Subcutaneous abdominal adipose tissue (tissue), 5 donors: ENCODE data around the gene RNF212B.
"Not testable (repeated sequence)": the region's sequence is repeated elsewhere in the genome, so short reads cannot be mapped to it uniquely, and the experiment has no call there.

Experiments
- H3K27ac ChIP-seq: one replicate; pipeline ENCODE4 v1.7.0; 2013; ENCODE audit warnings: low read depth, mild to moderate bottlenecking, inconsistent platforms, low read length, moderate library complexity
- H3K27me3 ChIP-seq, 5 donors: one replicate each; pipeline ENCODE4 v1.7.0; 2013; ENCODE audit warnings: low read length in 5 of 5, inconsistent platforms in 1 of 5; ENCODE audit not compliant: control insufficient read depth in 5 of 5, insufficient read depth in 4 of 5
- H3K36me3 ChIP-seq, 5 donors: one replicate each; pipeline ENCODE4 v1.7.0; 2013; ENCODE audit warnings: low read length in 5 of 5; ENCODE audit not compliant: control insufficient read depth in 5 of 5, insufficient read depth in 5 of 5
- H3K4me1 ChIP-seq, 5 donors: one replicate each; pipeline ENCODE4 v1.7.0; 2013; ENCODE audit warnings: low read length in 5 of 5, mild to moderate bottlenecking in 3 of 5, moderate library complexity in 1 of 5; ENCODE audit not compliant: control insufficient read depth in 5 of 5, insufficient read depth in 5 of 5
- H3K4me3 ChIP-seq, 5 donors: one replicate each; pipeline ENCODE4 v1.7.0; 2013; ENCODE audit warnings: low read length in 5 of 5, low read depth in 1 of 5
- H3K9ac ChIP-seq, 5 donors: one replicate each; pipeline ENCODE4 v1.7.0; 2013; ENCODE audit warnings: low read length in 5 of 5, mild to moderate bottlenecking in 4 of 5, moderate library complexity in 3 of 5
- H3K9me3 ChIP-seq, 5 donors: one replicate each; pipeline ENCODE4 v1.7.0; 2013; ENCODE audit warnings: low read length in 5 of 5; ENCODE audit not compliant: control insufficient read depth in 5 of 5
- donor health status: healthy.
- donor health status: healthy.
- donor health status: healthy.
- donor health status: healthy.
- donor health status: healthy.

RNF212B gene

DNA sequence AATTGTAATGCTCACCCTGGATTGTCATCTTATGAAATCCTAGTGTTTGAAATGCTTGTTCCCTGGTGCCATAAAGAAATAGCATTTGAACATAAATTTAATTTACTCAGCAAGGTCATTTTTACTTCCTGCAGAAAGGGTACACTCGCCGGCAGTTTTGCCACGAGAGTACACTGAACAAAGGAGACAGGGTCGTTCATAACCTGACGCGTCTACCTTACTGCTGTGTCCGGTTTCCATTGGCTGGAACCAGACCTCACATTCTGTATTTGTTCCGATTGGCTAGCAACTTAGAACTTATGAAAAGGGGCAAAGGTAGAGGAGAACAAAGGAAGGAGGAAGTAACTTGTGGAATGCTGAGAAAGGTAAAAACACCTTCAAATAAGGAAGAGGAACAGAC is 23.1 kb downstream of the RNF212B start:
- not testable (repeated sequence) for H3K27ac ChIP-seq, H3K4me1 ChIP-seq, H3K4me3 ChIP-seq, H3K9me3 ChIP-seq, H3K9ac ChIP-seq, H3K36me3 ChIP-seq, H3K27me3 ChIP-seq

DNA sequence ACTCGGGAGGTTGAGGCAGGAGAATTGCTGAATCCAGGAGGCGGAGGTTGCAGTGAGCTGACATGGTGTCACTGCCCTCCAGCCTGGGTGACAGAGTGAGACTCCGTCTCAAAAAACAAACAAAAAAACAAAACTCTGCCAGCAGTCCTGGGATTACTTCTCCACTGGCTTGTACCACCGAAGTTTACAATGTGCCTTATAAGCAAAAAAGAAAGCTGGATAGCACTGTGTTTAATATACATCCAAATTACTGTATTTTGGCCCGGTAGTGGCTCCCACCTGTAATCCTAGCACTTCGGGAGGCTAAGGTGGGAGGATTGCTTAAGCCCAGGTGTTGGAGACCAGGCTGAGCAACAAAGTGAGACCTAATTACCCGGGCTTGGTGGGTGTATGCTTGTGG is 31.5 kb downstream of the RNF212B start:
- H3K9ac ChIP-seq, result no peak overlapping the region
- H3K4me1 ChIP-seq, result no peaks in the 10 kb centered on the region
- H3K36me3 ChIP-seq, result no peaks in the 10 kb centered on the region
- H3K9me3 ChIP-seq, result no peaks in the 10 kb centered on the region
- H3K27me3 ChIP-seq, result no peaks in the 10 kb centered on the region
- no peak overlapping the region for H3K27ac ChIP-seq
- no peak overlapping the region for H3K4me3 ChIP-seq

DNA sequence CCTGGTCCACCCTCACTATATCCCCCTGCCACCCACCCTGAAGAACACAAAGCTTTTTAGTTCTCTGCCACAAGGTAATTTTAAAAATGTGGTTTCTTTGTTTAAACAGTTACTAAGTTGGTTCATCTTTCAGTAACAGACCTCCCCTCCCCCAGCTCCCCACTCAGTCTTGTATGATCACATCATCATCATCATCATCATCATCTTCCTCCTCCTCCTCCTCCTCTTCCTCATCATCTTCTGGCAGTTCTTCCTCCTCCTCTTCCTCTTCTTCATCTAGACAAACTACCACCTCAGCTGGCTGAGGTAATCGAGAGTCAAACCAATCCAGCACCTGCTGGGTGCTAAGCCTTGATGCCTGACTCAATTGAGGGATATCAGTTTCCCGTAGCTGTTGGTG is 37.7 kb downstream of the RNF212B start:
- Histone ChIP-seq H3K27me3 (no peaks in the 10 kb centered on the region), H3K36me3 (peaks cover 0 to 18% (median 15%) of the 10 kb centered on the region in 5 donors)

DNA sequence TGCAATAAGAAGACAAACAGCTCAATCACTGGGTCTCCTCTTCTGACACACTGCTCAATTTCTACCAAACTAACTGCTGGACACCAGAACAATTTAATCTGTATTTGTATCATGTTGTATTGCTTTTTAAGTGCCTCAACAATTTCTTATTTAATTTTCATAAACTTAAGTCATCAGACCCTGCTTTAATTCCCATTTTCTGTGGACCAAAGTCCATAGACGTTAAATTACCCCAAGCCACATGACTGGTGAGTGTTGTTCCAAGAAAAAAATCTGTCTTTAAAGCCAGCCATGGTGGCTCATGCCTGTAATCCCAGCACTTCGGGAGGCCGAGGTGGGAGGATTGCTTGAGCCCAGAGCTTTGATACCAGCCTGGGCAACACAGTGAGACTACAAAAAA is 39.5 kb downstream of the RNF212B start:
- no peak overlapping the region for H3K9ac ChIP-seq

More for the DNA sequence above, 37.7 kb downstream of the RNF212B start:
- H3K9ac ChIP-seq, result no peak overlapping the region
- H3K4me3 ChIP-seq, result no peak overlapping the region
- H3K27ac ChIP-seq, result no peak overlapping the region
- H3K9me3 ChIP-seq, result no peaks in the 10 kb centered on the region
- peaks cover 2 to 7% (median 5%) of the 10 kb centered on the region in 5 donors for H3K4me1 ChIP-seq

DNA sequence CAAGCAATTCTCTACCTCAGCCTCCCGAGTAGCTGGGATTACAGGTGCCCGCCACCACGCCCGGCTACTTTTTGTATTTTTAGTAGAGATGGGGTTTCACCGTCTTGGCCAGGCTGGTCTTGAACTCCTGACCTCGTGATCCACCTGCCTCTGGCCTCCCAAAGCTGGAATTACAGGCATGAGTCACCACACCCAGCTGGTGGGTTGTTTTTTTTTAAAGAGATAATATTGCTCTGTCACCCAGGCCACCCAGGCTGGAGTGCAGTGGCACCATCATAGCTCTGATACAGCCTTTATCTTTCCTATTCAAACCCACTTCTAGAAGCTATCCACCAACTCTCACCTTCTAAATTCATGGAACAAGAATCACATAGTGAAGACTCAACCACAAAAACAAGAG is 40.2 kb downstream of the RNF212B start:
- peaks cover 0 to 21% (median 15%) of the 10 kb centered on the region in 5 donors for H3K36me3 ChIP-seq
- H3K27ac ChIP-seq, H3K9ac ChIP-seq, H3K9me3 ChIP-seq, H3K4me1 ChIP-seq, H3K27me3 ChIP-seq, H3K4me3 ChIP-seq: not testable (repeated sequence)

More for the DNA sequence above, 39.5 kb downstream of the RNF212B start:
- Histone ChIP-seq H3K27me3 (no peaks in the 10 kb centered on the region), H3K9me3 (no peaks in the 10 kb centered on the region), H3K27ac (no peak overlapping the region), H3K36me3 (peaks cover 0 to 18% (median 15%) of the 10 kb centered on the region in 5 donors), H3K4me3 (no peak overlapping the region), H3K4me1 (peaks cover 2 to 8% (median 5%) of the 10 kb centered on the region in 5 donors)

DNA sequence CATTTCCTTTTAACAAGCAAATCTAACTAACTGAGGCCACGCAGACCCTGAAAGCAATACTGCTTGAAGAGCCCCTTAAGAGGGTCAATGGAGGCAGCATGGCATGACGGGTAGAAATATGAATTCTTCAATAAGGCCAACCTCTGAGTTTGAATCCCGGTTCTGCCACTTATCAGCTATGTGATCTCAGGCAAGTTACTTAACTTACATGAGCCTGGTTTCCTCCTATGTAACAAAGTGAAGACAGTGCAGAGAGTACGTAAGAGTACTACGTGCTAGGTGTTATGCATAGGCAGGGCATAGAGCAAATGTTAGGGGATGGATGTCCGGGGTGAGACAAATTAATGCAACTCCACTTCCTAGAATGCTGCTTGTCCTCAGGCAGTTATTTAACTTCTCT is 43.5 kb downstream of the RNF212B start:
- peaks cover 0 to 11% (median 8%) of the 10 kb centered on the region in 5 donors for H3K36me3 ChIP-seq

DNA sequence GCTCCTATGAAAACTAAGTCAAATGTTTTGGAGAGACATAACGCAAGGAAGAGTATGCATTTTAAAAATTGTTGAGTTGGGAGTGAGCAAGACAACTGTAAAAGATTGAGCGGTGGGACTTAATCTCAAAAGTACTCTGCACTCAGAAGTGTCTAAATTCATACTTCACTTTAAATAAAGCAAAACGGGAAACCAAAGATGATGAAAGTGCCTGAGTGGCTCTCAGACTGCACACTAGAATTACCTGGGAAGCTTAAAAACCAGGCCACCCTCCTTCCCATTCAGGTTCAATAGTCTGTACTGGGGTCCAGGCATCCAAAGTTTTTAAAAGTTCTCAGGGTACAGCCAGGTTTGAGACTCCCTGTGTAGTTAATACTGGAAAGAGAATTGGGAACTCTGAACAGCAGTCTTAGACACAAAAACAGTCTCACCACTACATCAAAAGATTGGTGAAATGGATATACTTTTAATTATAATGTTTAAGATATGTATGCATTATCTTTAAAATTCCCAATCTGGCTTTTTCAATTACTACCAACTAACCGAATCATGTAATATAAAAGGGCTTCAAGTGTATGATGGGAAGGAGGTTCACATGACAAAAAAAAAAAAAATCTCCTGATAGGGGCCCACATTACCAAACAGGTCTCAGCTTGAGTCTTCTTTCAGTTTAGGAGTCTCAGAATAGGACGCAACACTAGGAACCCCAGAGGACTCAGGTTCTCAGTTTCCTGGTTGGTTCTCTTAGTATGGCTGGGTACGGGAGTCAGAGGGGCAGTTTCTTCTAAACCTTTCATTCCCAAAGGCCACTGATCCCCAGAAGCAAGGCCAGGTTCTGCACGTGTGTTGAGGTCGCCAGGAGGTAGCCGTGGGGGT is 47.2 kb downstream of the RNF212B start:
- Histone ChIP-seq H3K27ac (peak overlapping the region; percentile 87), H3K4me3 (peak overlapping the region; percentile 80 to 94 (median 88)), H3K9ac (peak overlapping the region; percentile 68 to 95 (median 91)), H3K36me3 (peaks cover 0 to 3% (median 0%) of the 10 kb centered on the region in 5 donors), H3K4me1 (peaks cover 2 to 33% (median 29%) of the 10 kb centered on the region in 5 donors), H3K27me3 (no peaks in the 10 kb centered on the region), H3K9me3 (no peaks in the 10 kb centered on the region)

More for the DNA sequence above, 43.5 kb downstream of the RNF212B start:
- no peak overlapping the region for H3K9ac ChIP-seq
- H3K4me1 ChIP-seq, result peaks cover 2 to 25% (median 21%) of the 10 kb centered on the region in 5 donors
- H3K4me3 ChIP-seq, result no peak overlapping the region
- no peaks in the 10 kb centered on the region for H3K27me3 ChIP-seq
- no peak overlapping the region for H3K27ac ChIP-seq
- no peaks in the 10 kb centered on the region for H3K9me3 ChIP-seq

DNA sequence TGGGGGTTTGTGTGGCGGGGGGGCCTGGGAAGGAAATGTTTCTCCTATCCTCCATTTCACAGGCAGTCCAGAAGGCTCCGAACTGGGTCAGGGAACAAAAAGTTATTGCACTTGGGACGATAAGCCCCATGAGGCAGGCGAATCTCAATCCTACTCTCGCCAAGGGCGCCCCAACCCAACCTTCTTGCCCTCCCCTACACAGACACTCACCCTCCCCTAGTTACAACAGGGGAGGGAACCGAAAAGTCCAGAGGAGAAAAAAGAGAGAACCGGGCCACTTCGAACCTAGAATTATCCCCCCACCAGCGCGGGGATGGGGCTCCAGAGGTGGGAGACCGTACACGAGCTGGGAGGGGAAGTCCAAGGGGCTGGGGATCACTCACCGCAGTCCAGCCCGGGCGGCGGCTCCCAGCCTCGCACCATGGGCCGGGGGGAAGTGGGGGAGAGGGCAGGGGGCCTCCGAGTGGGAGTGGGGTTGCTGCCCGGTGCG is 47.8 kb downstream of the RNF212B start:
- Histone ChIP-seq H3K9me3 (no peaks in the 10 kb centered on the region), H3K4me3 (peak overlapping the region; percentile 80 to 94 (median 88)), H3K27me3 (no peaks in the 10 kb centered on the region), H3K27ac (peak overlapping the region; percentile 87), H3K36me3 (peaks cover 0 to 3% (median 0%) of the 10 kb centered on the region in 5 donors), H3K9ac (peak overlapping the region; percentile 68 to 95 (median 91)), H3K4me1 (peaks cover 0 to 27% (median 25%) of the 10 kb centered on the region in 5 donors)

DNA sequence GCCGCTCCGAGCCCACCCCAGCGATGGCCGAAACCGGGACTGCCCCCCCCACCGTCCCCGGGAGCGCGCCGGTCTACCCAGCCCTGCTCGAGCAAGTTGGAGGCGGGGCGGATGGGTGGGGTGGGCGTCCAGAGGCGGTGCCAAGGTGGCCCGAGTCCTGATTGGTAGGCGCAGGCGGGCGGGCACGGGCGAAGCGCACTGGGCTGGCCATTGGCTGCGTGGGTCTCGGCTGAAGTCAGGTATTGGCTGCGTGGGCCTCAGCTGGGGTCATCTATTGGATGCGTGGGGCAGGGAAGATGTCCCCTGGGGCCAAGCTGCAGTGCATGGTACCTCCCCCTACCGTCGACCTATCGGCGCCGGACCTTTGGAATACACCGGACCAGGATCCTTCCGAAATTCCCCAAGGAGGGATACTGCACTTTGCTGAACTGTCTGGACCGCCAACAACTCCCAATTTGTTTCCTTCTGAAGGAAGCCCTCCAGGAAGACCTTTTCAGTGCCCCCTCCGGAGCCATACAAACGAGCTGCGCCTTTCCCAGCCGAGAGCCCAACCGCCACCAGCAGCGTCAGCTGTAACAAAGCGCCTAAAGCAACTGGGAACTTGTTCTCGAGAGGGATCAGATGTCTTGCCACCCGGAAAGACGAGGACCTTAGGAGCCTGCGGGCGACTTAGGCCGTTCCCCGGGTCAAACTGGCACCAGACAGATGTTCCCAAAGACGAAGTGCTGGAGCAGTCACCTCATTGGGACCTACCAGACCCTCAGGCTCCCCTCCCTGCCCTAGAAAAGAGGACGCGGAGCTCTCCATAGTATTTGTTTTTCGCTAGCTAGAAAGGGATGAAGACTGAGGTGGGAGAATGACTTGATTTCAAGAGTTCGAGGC is 48.5 kb downstream of the RNF212B start, which contains the start of gene HOMEZ:
Gene HOMEZ (minus strand): TSS at position 113 of the 882 bp plus-strand sequence. CDS start 180 bp downstream, outside the sequence.
- H3K9me3 ChIP-seq, result no peaks in the 10 kb centered on the region
- peaks cover 0 to 27% (median 25%) of the 10 kb centered on the region in 5 donors for H3K4me1 ChIP-seq
- H3K36me3 ChIP-seq, result peaks cover 0 to 3% (median 0%) of the 10 kb centered on the region in 5 donors
- no peaks in the 10 kb centered on the region for H3K27me3 ChIP-seq
- H3K9ac ChIP-seq, result peak within 1 kb of the TSS; percentile 68 to 95 (median 91)
- H3K4me3 ChIP-seq, result peak within 1 kb of the TSS; percentile 80 to 94 (median 88)
- H3K27ac ChIP-seq, result peak within 1 kb of the TSS; percentile 87
